ENCODE data around the gene CROCC.

Gene CROCC

DNA sequence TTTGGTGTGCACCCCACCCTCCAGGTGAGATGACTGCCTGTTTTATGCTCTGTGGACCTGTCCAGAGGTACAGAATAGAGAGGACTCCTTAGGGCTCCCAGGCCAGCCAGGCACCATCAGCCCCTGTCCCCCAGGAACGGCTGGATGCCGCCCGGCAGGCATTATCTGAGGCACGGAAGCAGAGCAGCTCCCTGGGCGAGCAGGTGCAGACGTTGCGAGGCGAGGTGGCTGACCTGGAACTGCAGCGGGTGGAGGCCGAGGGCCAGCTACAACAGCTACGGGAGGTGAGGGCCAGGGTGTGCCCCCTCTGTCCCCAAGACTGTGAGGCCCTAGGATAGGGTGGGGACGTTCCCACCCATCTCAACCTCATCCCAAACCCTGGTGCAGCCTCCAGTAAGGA is 47.9 kb downstream of the CROCC start:
- no peak for DNase-seq

GRCh38 chr1:16970132-16970910 is 48.6 kb downstream of the CROCC start:
- DNase-seq: no peak

DNA sequence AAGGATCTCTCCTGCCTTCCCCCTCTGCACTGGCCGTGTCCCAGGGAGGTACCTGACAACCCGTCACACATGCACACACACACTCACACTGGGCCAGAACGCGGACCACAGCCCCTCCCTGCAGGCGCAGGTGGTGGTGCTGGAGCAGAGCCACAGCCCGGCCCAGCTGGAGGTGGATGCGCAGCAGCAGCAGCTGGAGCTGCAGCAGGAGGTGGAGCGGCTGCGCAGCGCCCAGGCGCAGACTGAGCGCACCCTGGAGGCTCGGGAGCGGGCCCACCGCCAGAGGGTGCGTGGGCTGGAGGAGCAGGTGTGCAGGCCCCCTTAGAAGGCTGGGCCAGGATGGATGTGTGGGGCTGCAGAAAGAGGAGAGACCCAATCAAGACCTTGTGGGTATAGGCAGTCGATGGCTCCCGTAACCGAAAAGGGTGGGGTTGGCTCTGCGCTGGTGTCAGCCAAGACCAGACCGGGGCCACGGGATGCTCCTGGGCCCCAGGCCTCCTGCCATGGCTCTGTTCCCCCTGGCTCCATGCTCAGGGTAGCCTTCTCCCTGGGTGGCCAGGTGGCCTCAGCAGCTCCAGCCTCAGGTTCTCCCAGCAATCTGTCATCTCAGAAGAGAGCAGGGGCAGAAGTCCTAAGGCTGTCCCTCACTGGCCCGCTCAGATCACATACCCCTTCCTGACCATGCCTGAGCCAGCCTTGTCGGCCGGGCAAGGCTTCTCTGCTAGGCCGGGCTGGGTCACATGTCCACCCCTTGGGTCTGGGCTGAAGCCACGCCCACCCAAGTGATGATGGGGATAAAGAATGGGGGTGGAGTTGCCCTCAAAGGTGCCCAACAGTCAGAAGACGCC is 49.8 kb downstream of the CROCC start:
- no peak for DNase-seq

DNA sequence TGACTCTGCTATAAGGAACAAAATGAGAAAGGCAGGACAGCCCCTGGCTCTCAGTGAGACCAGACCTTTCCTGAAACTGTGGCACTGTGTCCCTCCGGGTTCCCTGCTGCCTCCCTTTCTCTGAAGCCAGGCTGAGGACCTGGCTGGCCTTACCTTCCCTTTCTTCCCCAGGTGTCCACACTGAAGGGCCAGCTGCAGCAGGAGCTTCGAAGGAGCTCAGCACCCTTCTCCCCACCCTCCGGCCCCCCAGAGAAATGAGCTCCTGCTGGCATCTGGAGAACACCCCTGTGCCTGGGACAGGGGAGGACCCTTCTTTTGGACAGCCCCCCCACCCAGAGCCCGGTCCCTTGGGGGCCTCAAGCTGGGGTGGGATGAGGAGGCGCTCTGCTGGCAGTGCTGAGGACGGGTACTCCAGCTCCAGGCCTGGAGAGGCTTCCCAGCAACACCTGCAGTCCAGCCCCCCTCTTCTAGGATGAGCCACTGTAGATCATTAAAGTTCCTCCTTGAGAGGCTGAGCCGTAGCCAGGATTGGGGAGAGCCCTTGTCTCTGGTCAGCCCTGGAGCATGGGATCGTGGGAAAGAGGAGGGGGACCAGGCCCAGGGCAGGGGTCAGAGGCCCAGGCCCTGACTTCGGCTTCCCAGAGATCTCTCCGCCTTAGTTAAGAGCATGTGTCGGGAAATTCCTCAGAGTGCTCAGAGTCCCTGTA is 50.6 kb downstream of the CROCC start:
- no peak for DNase-seq

DNA sequence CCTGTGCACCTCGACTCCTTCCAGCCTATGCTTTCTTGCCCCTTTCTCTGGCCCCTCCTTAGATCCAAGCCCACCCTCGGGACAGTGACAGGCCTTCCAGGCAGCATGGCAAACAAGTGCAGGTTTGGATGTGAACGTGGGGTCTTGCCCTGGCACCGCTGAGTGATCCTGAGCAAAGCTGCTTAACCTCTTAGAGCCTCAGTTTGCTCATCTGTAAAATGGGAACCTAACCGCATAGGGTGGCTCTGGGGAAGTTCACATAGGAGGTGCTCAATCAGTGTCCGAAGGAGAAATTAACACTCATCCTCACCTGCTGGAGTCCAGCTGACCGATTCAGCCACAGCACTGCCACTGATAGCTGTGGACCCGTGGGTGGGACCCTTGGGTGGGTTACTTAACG is 51.5 kb downstream of the CROCC start:
- DNase-seq: no peak

DNA sequence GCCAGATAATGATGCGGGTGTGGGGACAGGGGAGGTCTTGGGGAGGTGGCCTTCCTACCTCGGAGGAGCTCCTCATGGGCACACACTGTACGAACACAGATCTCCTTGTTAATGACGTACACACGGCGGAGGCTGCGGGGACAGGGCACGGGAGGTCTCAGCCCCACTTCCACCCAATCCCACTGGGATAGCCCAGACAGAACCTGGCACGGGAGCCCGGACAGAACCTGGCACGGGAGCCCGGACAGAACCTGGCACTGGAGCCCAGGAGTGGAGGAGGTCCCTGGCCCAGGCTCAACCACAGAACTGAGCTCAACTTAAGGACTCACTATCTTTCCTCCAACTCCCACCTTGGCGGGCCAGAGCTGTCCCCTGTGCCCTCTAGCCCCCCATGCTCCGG is 53.5 kb downstream of the CROCC start:
- no peak for DNase-seq

- no peak for DNase-seq
Measured at GRCh38 chr1:16975838-16976237, 54.1 kb downstream of the CROCC start.

- no peak for DNase-seq
Measured at GRCh38 chr1:16976966-16977365, 55.2 kb downstream of the CROCC start.

- DNase-seq: no peak
Measured at GRCh38 chr1:16977377-16977776, 55.6 kb downstream of the CROCC start.

GRCh38 chr1:16978139-16978538 is 56.4 kb downstream of the CROCC start:
- DNase-seq: no peak

GRCh38 chr1:16978567-16979474 is 57.1 kb downstream of the CROCC start:
- no peak for DNase-seq

DNA sequence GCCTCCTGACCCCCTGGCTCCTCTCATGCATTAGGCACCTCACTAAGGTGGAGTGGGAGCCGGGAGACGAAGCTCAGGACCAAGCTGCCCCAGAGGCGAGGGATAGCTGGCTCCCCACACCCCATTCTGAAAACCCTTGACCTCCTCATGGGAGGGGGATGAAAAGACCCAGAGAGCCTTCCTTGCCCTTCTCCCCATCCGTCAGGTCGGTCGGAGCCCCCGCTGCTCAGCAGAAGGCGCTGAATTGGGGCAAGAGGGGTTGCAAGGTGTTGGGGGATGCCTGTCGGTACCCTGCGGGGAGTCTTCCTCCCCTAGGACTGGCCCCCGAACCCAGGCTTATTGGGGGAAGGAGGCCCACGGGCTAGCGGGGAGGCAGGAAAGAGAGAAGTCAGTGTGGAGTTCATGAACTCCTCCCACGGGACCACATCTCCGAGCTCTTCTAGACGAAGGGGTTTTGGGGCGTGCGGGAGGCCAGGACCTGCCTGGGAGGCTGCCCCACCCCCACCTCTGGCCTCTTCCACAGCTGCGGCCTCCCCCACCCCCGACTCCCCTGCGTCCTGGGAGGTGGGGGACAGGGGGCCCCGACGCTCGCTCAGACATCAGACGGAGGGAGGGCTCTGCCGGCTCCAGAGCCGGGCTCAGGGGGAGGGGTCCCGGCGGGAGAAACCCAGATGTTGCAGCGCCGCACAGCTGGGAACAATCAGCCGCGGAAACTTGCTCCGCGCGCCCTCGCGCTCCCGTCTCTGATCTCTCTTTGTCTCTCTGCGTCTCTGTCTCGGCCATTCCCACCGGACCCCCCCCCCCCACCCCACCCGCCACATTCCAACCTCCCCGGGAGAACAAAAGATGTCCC is 58.0 kb downstream of the CROCC start:
- no peak for DNase-seq

GRCh38 chr1:16980473-16981268 is 58.9 kb downstream of the CROCC start, which contains the start of gene MFAP2:
MFAP2 (minus strand) TSS chr1:16980620; CDS start chr1:16978273, 2,347 bp downstream.
- DNase-seq: no peak

DNA sequence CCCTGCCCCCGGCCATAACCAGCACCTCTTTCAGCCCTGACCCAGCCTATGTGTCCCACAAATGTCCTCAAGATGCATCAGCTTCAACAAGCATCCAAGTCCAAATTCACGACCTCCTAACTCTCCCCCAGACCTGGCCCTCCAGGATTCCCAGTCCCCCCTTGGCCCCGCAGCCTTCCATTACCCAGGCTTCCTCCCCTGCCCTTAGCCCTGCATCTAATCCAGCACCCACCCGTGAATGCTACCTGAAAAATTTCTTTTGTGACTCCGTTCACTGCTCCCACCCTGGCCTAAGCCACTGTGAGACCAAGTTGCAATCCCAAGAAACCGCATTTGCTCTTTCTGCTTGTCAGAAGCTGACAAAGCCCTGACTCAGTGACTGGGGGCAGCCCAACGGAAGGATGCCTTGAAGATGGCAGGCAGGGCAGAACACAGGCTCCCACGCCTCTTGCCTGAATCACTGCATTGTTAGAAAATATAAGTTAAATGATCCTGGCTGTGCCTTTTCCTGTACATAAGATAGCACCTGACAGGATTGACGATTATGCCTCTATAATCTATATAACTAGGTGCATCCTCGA is 59.6 kb downstream of the CROCC start:
- no peak for DNase-seq

- no peak for DNase-seq
Measured at GRCh38 chr1:16982902-16983301, 61.2 kb downstream of the CROCC start.

- DNase-seq: no peak
Measured at GRCh38 chr1:16983649-16984048, 61.9 kb downstream of the CROCC start.

GRCh38 chr1:16984717-16985116 is 63.0 kb downstream of the CROCC start:
- no peak for DNase-seq

GRCh38 chr1:16986113-16986512 is 64.4 kb downstream of the CROCC start:
- DNase-seq: no peak

GRCh38 chr1:16986560-16986959 is 64.8 kb downstream of the CROCC start:
- DNase-seq: no peak

GRCh38 chr1:16986962-16987361 is 65.2 kb downstream of the CROCC start:
- DNase-seq: no peak
